Fibroblast of lung (primary cell): ENCODE measurements around the gene MGAT5. TPM values are rescaled to one million over a fixed set of nuclear protein-coding genes. Genes with fewer than 3 reads are reported as not detected.

Experiments
- DNase-seq, 2 donors: peaks; one replicate each; pipeline versions ENCODE4 v3.0.0 to v3.0.0-alpha.2; 2010; ENCODE audit warnings: low read depth in 2 of 2
- H2AFZ ChIP-seq: 2 replicates; pipeline ENCODE4 v1.5.1; 2012; ENCODE audit warnings: low read length, control low read depth, inconsistent platforms
- H3K27ac ChIP-seq: 2 replicates; pipeline ENCODE4 v1.5.1; 2011; ENCODE audit warnings: low read length, control low read depth; ENCODE audit not compliant: insufficient read depth
- H3K27me3 ChIP-seq: 2 replicates; pipeline ENCODE4 v1.5.1; 2011; ENCODE audit warnings: mild to moderate bottlenecking, low read length; ENCODE audit not compliant: control insufficient read depth, insufficient read depth
- H3K36me3 ChIP-seq: 2 replicates; pipeline ENCODE4 v1.5.1; 2011; ENCODE audit warnings: low read length; ENCODE audit not compliant: control insufficient read depth, insufficient read depth
- H3K4me1 ChIP-seq: 2 replicates; pipeline ENCODE4 v1.5.1; 2011; ENCODE audit warnings: low read length; ENCODE audit not compliant: control insufficient read depth, insufficient read depth; ENCODE audit errors: extremely low read depth
- H3K4me2 ChIP-seq: 2 replicates; pipeline ENCODE4 v1.5.1; 2011; ENCODE audit warnings: low read length, control low read depth; ENCODE audit not compliant: insufficient read depth; ENCODE audit errors: extremely low read depth
- H3K4me3 ChIP-seq, 4 experiments: fragments of 200-600 bp in 1 of 4; sonication (generic) in 1 of 4; replicated peaks in 1 of 4; 2 replicates each; pipeline ENCODE4 v1.5.1; 2011 to 2016; ENCODE audit warnings: low read length in 4 of 4, low read depth in 3 of 4, mild to moderate bottlenecking in 3 of 4, control low read depth in 2 of 4, inconsistent platforms in 1 of 4, mixed read lengths in 1 of 4; ENCODE audit not compliant: insufficient read depth in 1 of 4; ENCODE audit errors: control extremely low read depth in 1 of 4
- H3K79me2 ChIP-seq: 2 replicates; pipeline ENCODE4 v1.5.1; 2012; ENCODE audit warnings: mild to moderate bottlenecking, low read length, inconsistent platforms; ENCODE audit not compliant: control insufficient read depth, insufficient read depth
- H3K9ac ChIP-seq: 2 replicates; pipeline ENCODE4 v1.5.1; 2011; ENCODE audit warnings: mild to moderate bottlenecking, low read length, control low read depth; ENCODE audit not compliant: insufficient read depth
- H3K9me3 ChIP-seq: 2 replicates; pipeline ENCODE4 v1.5.1; 2012; ENCODE audit warnings: low read depth, low read length; ENCODE audit not compliant: control insufficient read depth, insufficient read depth
- H4K20me1 ChIP-seq: 2 replicates; pipeline ENCODE4 v1.5.1; 2011; ENCODE audit warnings: low read length; ENCODE audit not compliant: control insufficient read depth, insufficient read depth; ENCODE audit errors: extremely low read depth
- CTCF ChIP-seq, 2 donors: IDR thresholded peaks in 1 of 2; conservative IDR thresholded peaks in 1 of 2; 1 replicate in 1 of 2; 2 replicates in 1 of 2; pipeline ENCODE4 v1.5.1; 2011 to 2012; ENCODE audit warnings: low read length in 2 of 2, control low read depth in 1 of 2, inconsistent platforms in 1 of 2, low read depth in 1 of 2, mild to moderate bottlenecking in 1 of 2
- EZH2 ChIP-seq: IDR thresholded peaks from 2 replicates; pipeline ENCODE4 v1.5.1; 2012; ENCODE audit warnings: low read length, control low read depth, mild to moderate bottlenecking; ENCODE audit errors: missing control alignments
- polyA plus RNA-seq, 2 donors: library from polyadenylated mRNA; depleted of rRNA in 1 of 2; stranded (reverse) in 1 of 2; unstranded in 1 of 2; fragments of >200 nt; gene quantifications; 2 replicates each; pipeline ENCODE4 v1.2.1, GENCODE V29; 2011 to 2012; ENCODE audit warnings: missing spikeins in 1 of 2
- total RNA-seq: library from RNA; depleted of rRNA; stranded (reverse); fragments of >200 nt; gene quantifications from 2 replicates; pipeline ENCODE4 v1.2.1, GENCODE V29; 2014

Gene MGAT5
- total and polyA plus RNA-seq, 2 donors (not counting 1 experiment from before 2014, with no cell fraction given), result 270 to 301 TPM

- DNase-seq, result no peak
- H3K9me3 ChIP-seq, result no peaks in the 10 kb centered on the region
- H2AFZ ChIP-seq, result no peak overlapping the region
- H3K27me3 ChIP-seq, result no peaks in the 10 kb centered on the region
- H3K4me1 ChIP-seq, result peaks cover 9% of the 10 kb centered on the region
- H3K4me3 ChIP-seq, result no peak overlapping the region
- H3K27ac ChIP-seq, result no peak overlapping the region
- H3K79me2 ChIP-seq, result no peaks in the 10 kb centered on the region
- H3K4me2 ChIP-seq, result no peak overlapping the region
- no peak overlapping the region for H3K9ac ChIP-seq
- H4K20me1 ChIP-seq, result no peaks in the 10 kb centered on the region
- H3K36me3 ChIP-seq, result peaks cover 12% of the 10 kb centered on the region
- TF ChIP-seq CTCF (conservative IDR thresholded peaks at IDR 0.05 in 1 of 2, IDR thresholded peaks at IDR 0.05 in 1 of 2; ENCODE audit: low read depth in 1 of 2, low read length in 2 of 2) (no peak), EZH2 (no peak)
Observed at GRCh38 chr2:134433979-134434378, 180.1 kb downstream of the MGAT5 start.

- Histone ChIP-seq H3K9me3 (no peaks in the 10 kb centered on the region), H4K20me1 (no peaks in the 10 kb centered on the region), H3K36me3 (peaks cover 7% of the 10 kb centered on the region), H3K4me1 (peaks cover 9% of the 10 kb centered on the region), H2AFZ (no peak overlapping the region), H3K27ac (no peak overlapping the region), H3K9ac (no peak overlapping the region), H3K4me3 (no peak overlapping the region), H3K79me2 (no peaks in the 10 kb centered on the region), H3K27me3 (no peaks in the 10 kb centered on the region), H3K4me2 (no peak overlapping the region)
- no peak for TF ChIP-seq CTCF (conservative IDR thresholded peaks at IDR 0.05 in 1 of 2, IDR thresholded peaks at IDR 0.05 in 1 of 2; ENCODE audit: low read depth in 1 of 2, low read length in 2 of 2)
- no peak for TF ChIP-seq EZH2
- no peak for DNase-seq
Observed at GRCh38 chr2:134435505-134435904, 181.6 kb downstream of the MGAT5 start.

- TF ChIP-seq EZH2, result no peak
- TF ChIP-seq CTCF (conservative IDR thresholded peaks at IDR 0.05 in 1 of 2, IDR thresholded peaks at IDR 0.05 in 1 of 2; ENCODE audit: low read depth in 1 of 2, low read length in 2 of 2), result no peak
- Histone ChIP-seq H3K79me2 (no peaks in the 10 kb centered on the region), H3K27ac (no peak overlapping the region), H2AFZ (no peak overlapping the region), H4K20me1 (no peaks in the 10 kb centered on the region), H3K4me1 (peaks cover 9% of the 10 kb centered on the region), H3K9me3 (no peaks in the 10 kb centered on the region), H3K36me3 (peaks cover 5% of the 10 kb centered on the region), H3K27me3 (no peaks in the 10 kb centered on the region), H3K4me3 (no peak overlapping the region), H3K9ac (no peak overlapping the region), H3K4me2 (no peak overlapping the region)
- no peak for DNase-seq
Observed at GRCh38 chr2:134435936-134436335, 182.1 kb downstream of the MGAT5 start.
